ENCODE results near the gene GLDN.

GLDN gene

DNA sequence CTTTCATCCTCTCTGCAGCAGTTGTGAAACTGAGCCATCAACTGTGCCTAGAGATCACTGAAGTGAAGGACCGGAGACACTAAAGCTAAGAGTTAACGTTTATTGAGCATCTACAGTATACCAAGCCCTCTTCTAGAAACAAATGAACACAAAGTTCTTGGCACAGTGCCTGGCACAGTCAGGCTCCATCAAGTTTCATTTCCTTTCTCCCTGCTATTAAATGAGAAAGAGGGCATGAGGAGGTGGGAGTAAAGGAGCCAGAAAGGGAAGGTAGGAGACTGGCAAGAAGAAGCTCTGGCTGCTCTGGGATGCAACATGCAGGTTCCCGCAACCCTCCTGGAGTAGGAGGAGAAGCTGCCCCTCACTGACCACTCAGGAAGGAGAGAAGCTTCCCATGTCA is 33.6 kb upstream of the GLDN start:
- in situ Hi-C loops (cut with MboI; ENCODE audit: low sequenced_read_pairs, unreplicated experiment), result no loop called here
- TF ChIP-seq, protein P1, sequence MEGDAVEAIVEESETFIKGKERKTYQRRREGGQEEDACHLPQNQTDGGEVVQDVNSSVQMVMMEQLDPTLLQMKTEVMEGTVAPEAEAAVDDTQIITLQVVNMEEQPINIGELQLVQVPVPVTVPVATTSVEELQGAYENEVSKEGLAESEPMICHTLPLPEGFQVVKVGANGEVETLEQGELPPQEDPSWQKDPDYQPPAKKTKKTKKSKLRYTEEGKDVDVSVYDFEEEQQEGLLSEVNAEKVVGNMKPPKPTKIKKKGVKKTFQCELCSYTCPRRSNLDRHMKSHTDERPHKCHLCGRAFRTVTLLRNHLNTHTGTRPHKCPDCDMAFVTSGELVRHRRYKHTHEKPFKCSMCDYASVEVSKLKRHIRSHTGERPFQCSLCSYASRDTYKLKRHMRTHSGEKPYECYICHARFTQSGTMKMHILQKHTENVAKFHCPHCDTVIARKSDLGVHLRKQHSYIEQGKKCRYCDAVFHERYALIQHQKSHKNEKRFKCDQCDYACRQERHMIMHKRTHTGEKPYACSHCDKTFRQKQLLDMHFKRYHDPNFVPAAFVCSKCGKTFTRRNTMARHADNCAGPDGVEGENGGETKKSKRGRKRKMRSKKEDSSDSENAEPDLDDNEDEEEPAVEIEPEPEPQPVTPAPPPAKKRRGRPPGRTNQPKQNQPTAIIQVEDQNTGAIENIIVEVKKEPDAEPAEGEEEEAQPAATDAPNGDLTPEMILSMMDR (IDR thresholded peaks at IDR 0.05; ENCODE audit: borderline replicate concordance, control extremely low read depth, extremely low read depth, insufficient read depth, missing control alignments), result no peak
- no peak for DNase-seq (ENCODE audit: low spot score)

DNA sequence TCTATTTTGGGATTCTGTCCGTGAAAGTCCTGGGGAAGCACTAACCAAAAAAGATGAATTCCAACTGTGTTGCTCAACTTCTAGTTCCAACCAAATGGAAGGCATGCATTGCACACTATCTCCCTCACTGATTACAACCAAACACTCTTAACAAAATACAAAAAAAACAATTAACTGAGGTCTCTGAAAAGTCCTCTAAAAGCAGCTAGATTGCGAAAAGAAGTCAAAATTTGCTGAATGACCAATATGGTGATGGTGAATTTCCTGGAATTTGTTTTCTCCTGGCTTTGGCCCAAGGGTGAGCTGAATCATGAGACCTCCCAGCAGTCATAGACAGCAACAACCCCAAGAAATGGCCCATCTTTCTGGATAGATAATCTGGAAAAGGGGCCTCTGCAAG is 31.4 kb upstream of the GLDN start:
- in situ Hi-C loops (cut with MboI; ENCODE audit: low sequenced_read_pairs, unreplicated experiment), result no loop called here
- DNase-seq (ENCODE audit: low spot score), result no peak

GRCh38 chr15:51311510-51311909 is 29.9 kb upstream of the GLDN start:
- no peak for DNase-seq (ENCODE audit: low spot score)
- TF ChIP-seq, protein P1 (IDR thresholded peaks at IDR 0.05; ENCODE audit: borderline replicate concordance, control extremely low read depth, extremely low read depth, insufficient read depth, missing control alignments), result no peak
- in situ Hi-C loops (cut with MboI; ENCODE audit: low sequenced_read_pairs, unreplicated experiment), result no loop called here

More for the DNA sequence above, 31.4 kb upstream of the GLDN start:
- TF ChIP-seq, protein P1 (IDR thresholded peaks at IDR 0.05; ENCODE audit: borderline replicate concordance, control extremely low read depth, extremely low read depth, insufficient read depth, missing control alignments), result no peak

GRCh38 chr15:51312166-51313073 is 29.0 kb upstream of the GLDN start:
- DNase-seq (ENCODE audit: low spot score), result no peak
- TF ChIP-seq, protein P1 (IDR thresholded peaks at IDR 0.05; ENCODE audit: borderline replicate concordance, control extremely low read depth, extremely low read depth, insufficient read depth, missing control alignments), result no peak
- in situ Hi-C loops (cut with MboI; ENCODE audit: low sequenced_read_pairs, unreplicated experiment), result no loop called here

DNA sequence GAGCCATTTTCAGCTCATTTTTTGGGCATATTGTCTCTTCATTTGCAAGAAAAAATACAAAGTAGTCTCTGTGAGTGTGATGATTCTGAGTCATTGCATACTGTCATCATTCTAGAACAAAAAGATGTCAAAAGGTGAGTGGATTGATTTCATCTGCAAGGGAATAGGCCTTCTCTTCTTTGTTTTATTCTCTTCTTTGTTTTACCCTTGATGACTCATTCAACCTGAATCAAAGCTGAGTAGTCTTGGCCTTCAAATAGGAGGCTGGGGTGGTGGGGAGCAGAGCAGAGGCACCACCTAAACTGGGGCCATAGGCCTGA is 28.4 kb upstream of the GLDN start:
- TF ChIP-seq, protein P1 (IDR thresholded peaks at IDR 0.05; ENCODE audit: borderline replicate concordance, control extremely low read depth, extremely low read depth, insufficient read depth, missing control alignments), result no peak
- in situ Hi-C loops (cut with MboI; ENCODE audit: low sequenced_read_pairs, unreplicated experiment), result no loop called here
- no peak for DNase-seq (ENCODE audit: low spot score)

DNA sequence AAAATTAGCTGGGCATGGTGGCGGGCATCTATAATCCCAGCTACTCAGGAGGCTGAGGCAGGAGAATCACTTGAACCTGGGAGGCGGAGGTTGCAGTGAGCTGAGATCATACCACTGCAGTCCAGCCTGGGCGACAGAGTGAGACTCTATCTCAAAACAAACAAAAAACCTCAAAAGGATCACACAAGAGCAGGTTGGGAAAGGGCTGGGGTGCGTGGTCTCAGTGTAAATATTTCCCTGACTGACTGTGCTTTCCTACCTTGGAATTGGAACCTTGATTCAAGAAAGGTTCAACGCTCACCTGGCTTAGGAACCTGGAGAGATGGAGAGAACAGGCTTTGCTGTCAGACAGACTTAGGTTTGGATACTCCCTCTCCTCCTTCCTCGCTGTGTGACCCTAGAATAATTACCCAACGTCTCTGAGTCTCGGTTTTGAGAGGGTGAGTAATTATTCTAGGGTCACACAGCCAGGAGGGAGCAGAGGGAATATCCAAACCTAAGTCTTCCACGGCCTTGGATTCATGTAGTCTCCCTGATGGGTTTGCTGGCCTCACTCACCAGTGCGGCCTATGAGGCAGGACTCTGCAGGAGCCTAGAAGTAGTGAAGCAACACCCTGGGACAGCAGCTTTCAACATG is 27.7 kb upstream of the GLDN start:
- no peak for DNase-seq (ENCODE audit: low spot score)
- TF ChIP-seq, protein P1 (IDR thresholded peaks at IDR 0.05; ENCODE audit: borderline replicate concordance, control extremely low read depth, extremely low read depth, insufficient read depth, missing control alignments), result no peak
- in situ Hi-C loops (cut with MboI; ENCODE audit: low sequenced_read_pairs, unreplicated experiment), result no loop called here
